Liver (tissue), 9 donors: ENCODE data around the gene TBC1D1. TPM values are rescaled to one million over a fixed set of nuclear protein-coding genes. Genes with fewer than 3 reads are reported as not detected.

Experiments
- DNase-seq: peaks from one replicate; pipeline ENCODE4 v3.0.0-alpha.2; 2017; ENCODE audit warnings: low spot score
- H3K27ac ChIP-seq, 2 donors: one replicate each; pipeline ENCODE4 v1.7.0; 2013; ENCODE audit warnings: inconsistent platforms in 2 of 2, low read length in 2 of 2, control low read depth in 1 of 2, low read depth in 1 of 2, mild to moderate bottlenecking in 1 of 2
- H3K27me3 ChIP-seq, 4 donors: one replicate each; pipeline versions ENCODE4 v1.6.1 to v1.7.0; 2013; ENCODE audit warnings: low read length in 3 of 4, inconsistent platforms in 1 of 4, mild to moderate bottlenecking in 1 of 4, moderate library complexity in 1 of 4; ENCODE audit not compliant: control insufficient read depth in 4 of 4, insufficient read depth in 4 of 4
- H3K36me3 ChIP-seq, 4 donors: one replicate each; pipeline versions ENCODE4 v1.6.1 to v1.7.0; 2013; ENCODE audit warnings: low read length in 3 of 4, mild to moderate bottlenecking in 3 of 4, low read depth in 1 of 4, moderate library complexity in 1 of 4; ENCODE audit not compliant: control insufficient read depth in 4 of 4, insufficient read depth in 3 of 4
- H3K4me1 ChIP-seq, 4 donors: one replicate each; pipeline versions ENCODE4 v1.6.1 to v1.7.0; 2013; ENCODE audit warnings: low read length in 3 of 4, mild to moderate bottlenecking in 3 of 4, moderate library complexity in 1 of 4; ENCODE audit not compliant: control insufficient read depth in 4 of 4, insufficient read depth in 4 of 4
- H3K4me3 ChIP-seq, 3 donors: one replicate each; pipeline versions ENCODE4 v1.6.1 to v1.7.0; 2013; ENCODE audit warnings: low read length in 3 of 3, control low read depth in 1 of 3, low read depth in 1 of 3, mild to moderate bottlenecking in 1 of 3
- H3K9ac ChIP-seq, 2 donors: one replicate each; pipeline ENCODE4 v1.7.0; 2013; ENCODE audit warnings: low read length in 2 of 2, mild to moderate bottlenecking in 2 of 2, moderate library complexity in 2 of 2, control low read depth in 1 of 2, low read depth in 1 of 2
- H3K9me3 ChIP-seq, 4 donors: one replicate each; pipeline versions ENCODE4 v1.6.1 to v1.7.0; 2013; ENCODE audit warnings: low read length in 3 of 4; ENCODE audit not compliant: control insufficient read depth in 4 of 4
- EGR1 ChIP-seq, 2 donors: IDR thresholded peaks; 2 replicates each; pipeline ENCODE4 v1.6.1; 2016 to 2018; ENCODE audit warnings: antibody characterized with exemption in 2 of 2, low read depth in 2 of 2
- FOXA1 ChIP-seq: IDR thresholded peaks from 2 replicates; pipeline ENCODE4 v1.6.1; 2016; ENCODE audit warnings: antibody characterized with exemption
- FOXA2 ChIP-seq: IDR thresholded peaks from 2 replicates; pipeline ENCODE4 v1.6.1; 2016; ENCODE audit warnings: antibody characterized with exemption
- GABPA ChIP-seq, 2 donors: IDR thresholded peaks in 1 of 2; conservative IDR thresholded peaks in 1 of 2; 2 replicates each; pipeline ENCODE4 v1.6.1; 2016; ENCODE audit warnings: antibody characterized with exemption in 2 of 2, mild to moderate bottlenecking in 1 of 2, moderate library complexity in 1 of 2
- HNF4A ChIP-seq, 2 donors: conservative IDR thresholded peaks; 2 replicates each; pipeline ENCODE4 v1.6.1; 2016; ENCODE audit warnings: antibody characterized with exemption in 2 of 2, mild to moderate bottlenecking in 2 of 2
- HNF4G ChIP-seq: IDR thresholded peaks from 2 replicates; pipeline ENCODE4 v1.6.1; 2016; ENCODE audit warnings: antibody characterized with exemption
- NR2F2 ChIP-seq: IDR thresholded peaks from 2 replicates; pipeline ENCODE4 v1.6.1; 2016; ENCODE audit warnings: antibody characterized with exemption
- RAD21 ChIP-seq, 2 donors: IDR thresholded peaks; 2 replicates each; pipeline ENCODE4 v1.6.1; 2016; ENCODE audit warnings: antibody characterized with exemption in 2 of 2, mild to moderate bottlenecking in 2 of 2
- RXRA ChIP-seq, 2 donors: IDR thresholded peaks; 2 replicates each; pipeline ENCODE4 v1.6.1; 2017 to 2018; ENCODE audit warnings: antibody characterized with exemption in 2 of 2, mild to moderate bottlenecking in 1 of 2
- SP1 ChIP-seq: IDR thresholded peaks from 2 replicates; pipeline ENCODE4 v1.6.1; 2018; ENCODE audit warnings: antibody characterized with exemption, mild to moderate bottlenecking
- TAF1 ChIP-seq: conservative IDR thresholded peaks from 2 replicates; pipeline ENCODE4 v1.6.1; 2016; ENCODE audit warnings: antibody characterized with exemption, mild to moderate bottlenecking
- YY1 ChIP-seq: IDR thresholded peaks from 2 replicates; pipeline ENCODE4 v1.6.1; 2016; ENCODE audit warnings: antibody characterized with exemption, mild to moderate bottlenecking
- WGBS: extraction: QIAGEN DNeasy Blood & Tissue Kit; methylation state at CpG from one replicate; pipeline ENCODE4 v1.1.7; 2013; 5-methylcytosine and 5-hydroxymethylcytosine counted together
- polyA plus RNA-seq, 2 donors: library from polyadenylated mRNA; stranded (reverse) in 1 of 2; unstranded in 1 of 2; fragments of 200-250 nt in 1 of 2; fragments of >200 nt in 1 of 2; fragmentation: Nextera tagmentation in 1 of 2; extraction: Ambion mirVana in 1 of 2; gene quantifications; one replicate each; pipeline versions ENCODE4 v1.2.1 to v1.2.3, GENCODE V29; 2013 to 2015
- total RNA-seq, 2 donors: library from RNA; depleted of rRNA; stranded (reverse); fragments of >200 nt; gene quantifications; one replicate each; pipeline ENCODE4 v1.2.3, GENCODE V29; 2014
- TF ChIP-seq, protein P1 (sequence below): IDR thresholded peaks from 2 replicates; pipeline ENCODE4 v1.6.1; 2016; ENCODE audit warnings: antibody characterized with exemption, mild to moderate bottlenecking
- TF ChIP-seq, protein P2 (sequence below): IDR thresholded peaks from 2 replicates; pipeline ENCODE4 v1.6.1; 2016; ENCODE audit warnings: antibody characterized with exemption
- TF ChIP-seq, protein P3 (sequence below): fragments of 150-350 bp; IDR thresholded peaks from 2 replicates; pipeline ENCODE4 v1.5.1; 2017; ENCODE audit warnings: improper control_type of control experiment, low read depth, low read length; ENCODE audit not compliant: missing input control
- TF ChIP-seq, protein P4 (sequence below): IDR thresholded peaks from 2 replicates; pipeline ENCODE4 v1.6.1; 2016; ENCODE audit warnings: antibody characterized with exemption
- TF ChIP-seq, protein P5 (sequence below): IDR thresholded peaks from 2 replicates; pipeline ENCODE4 v1.6.1; 2016; ENCODE audit warnings: antibody characterized with exemption
- donor health status: healthy.
- donor health status: healthy.
- donor health status: healthy.
- donor health status: healthy.
- donor health status: healthy.

TBC1D1 gene
- total and polyA plus RNA-seq, 4 donors: 15.6 to 41.4 (median 20.9) TPM

DNA sequence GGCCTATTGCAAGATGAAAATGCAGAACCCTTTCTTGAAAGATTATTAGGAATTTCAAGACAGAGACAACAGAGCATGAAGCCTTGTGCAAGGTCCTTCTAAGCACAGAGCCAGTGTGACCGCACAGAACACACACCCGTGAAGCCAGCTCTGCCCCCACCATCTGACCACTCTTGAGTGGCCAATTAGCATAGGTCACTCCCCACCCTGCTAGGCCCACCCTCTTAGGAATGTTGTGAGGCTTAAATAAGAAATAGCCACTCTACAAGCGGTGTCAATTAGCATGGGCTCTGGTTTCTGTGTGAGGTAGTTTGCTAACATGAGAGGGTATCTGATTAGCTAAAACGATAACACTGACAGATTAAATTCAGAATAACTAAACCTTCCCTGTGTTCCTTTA is 222.2 kb downstream of the TBC1D1 start:
- H3K9me3 ChIP-seq: no peaks in the 10 kb centered on the region
- DNase-seq: no peak
- no peak overlapping the region for H3K9ac ChIP-seq
- H3K27me3 ChIP-seq: no peaks in the 10 kb centered on the region
- no peak for TF ChIP-seq FOXA1
- TF ChIP-seq HNF4G: no peak
- TF ChIP-seq TAF1: no peak
- no peak for TF ChIP-seq FOXA2
- TF ChIP-seq, protein P1, sequence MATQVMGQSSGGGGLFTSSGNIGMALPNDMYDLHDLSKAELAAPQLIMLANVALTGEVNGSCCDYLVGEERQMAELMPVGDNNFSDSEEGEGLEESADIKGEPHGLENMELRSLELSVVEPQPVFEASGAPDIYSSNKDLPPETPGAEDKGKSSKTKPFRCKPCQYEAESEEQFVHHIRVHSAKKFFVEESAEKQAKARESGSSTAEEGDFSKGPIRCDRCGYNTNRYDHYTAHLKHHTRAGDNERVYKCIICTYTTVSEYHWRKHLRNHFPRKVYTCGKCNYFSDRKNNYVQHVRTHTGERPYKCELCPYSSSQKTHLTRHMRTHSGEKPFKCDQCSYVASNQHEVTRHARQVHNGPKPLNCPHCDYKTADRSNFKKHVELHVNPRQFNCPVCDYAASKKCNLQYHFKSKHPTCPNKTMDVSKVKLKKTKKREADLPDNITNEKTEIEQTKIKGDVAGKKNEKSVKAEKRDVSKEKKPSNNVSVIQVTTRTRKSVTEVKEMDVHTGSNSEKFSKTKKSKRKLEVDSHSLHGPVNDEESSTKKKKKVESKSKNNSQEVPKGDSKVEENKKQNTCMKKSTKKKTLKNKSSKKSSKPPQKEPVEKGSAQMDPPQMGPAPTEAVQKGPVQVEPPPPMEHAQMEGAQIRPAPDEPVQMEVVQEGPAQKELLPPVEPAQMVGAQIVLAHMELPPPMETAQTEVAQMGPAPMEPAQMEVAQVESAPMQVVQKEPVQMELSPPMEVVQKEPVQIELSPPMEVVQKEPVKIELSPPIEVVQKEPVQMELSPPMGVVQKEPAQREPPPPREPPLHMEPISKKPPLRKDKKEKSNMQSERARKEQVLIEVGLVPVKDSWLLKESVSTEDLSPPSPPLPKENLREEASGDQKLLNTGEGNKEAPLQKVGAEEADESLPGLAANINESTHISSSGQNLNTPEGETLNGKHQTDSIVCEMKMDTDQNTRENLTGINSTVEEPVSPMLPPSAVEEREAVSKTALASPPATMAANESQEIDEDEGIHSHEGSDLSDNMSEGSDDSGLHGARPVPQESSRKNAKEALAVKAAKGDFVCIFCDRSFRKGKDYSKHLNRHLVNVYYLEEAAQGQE: no peak
- TF ChIP-seq NR2F2: no peak
- TF ChIP-seq, protein P2, sequence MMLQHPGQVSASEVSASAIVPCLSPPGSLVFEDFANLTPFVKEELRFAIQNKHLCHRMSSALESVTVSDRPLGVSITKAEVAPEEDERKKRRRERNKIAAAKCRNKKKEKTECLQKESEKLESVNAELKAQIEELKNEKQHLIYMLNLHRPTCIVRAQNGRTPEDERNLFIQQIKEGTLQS: no peak
- no peak for TF ChIP-seq RAD21 (IDR thresholded peaks at IDR 0.05)
- TF ChIP-seq EGR1 (IDR thresholded peaks at IDR 0.05; ENCODE audit: low read depth in 2 of 2): no peak
- no peak for TF ChIP-seq SP1
- no peak for TF ChIP-seq HNF4A (conservative IDR thresholded peaks at IDR 0.05)
- TF ChIP-seq YY1: no peak
- no peak for TF ChIP-seq RXRA (IDR thresholded peaks at IDR 0.05)
- TF ChIP-seq, protein P3, sequence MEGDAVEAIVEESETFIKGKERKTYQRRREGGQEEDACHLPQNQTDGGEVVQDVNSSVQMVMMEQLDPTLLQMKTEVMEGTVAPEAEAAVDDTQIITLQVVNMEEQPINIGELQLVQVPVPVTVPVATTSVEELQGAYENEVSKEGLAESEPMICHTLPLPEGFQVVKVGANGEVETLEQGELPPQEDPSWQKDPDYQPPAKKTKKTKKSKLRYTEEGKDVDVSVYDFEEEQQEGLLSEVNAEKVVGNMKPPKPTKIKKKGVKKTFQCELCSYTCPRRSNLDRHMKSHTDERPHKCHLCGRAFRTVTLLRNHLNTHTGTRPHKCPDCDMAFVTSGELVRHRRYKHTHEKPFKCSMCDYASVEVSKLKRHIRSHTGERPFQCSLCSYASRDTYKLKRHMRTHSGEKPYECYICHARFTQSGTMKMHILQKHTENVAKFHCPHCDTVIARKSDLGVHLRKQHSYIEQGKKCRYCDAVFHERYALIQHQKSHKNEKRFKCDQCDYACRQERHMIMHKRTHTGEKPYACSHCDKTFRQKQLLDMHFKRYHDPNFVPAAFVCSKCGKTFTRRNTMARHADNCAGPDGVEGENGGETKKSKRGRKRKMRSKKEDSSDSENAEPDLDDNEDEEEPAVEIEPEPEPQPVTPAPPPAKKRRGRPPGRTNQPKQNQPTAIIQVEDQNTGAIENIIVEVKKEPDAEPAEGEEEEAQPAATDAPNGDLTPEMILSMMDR: no peak
- TF ChIP-seq, protein P4, sequence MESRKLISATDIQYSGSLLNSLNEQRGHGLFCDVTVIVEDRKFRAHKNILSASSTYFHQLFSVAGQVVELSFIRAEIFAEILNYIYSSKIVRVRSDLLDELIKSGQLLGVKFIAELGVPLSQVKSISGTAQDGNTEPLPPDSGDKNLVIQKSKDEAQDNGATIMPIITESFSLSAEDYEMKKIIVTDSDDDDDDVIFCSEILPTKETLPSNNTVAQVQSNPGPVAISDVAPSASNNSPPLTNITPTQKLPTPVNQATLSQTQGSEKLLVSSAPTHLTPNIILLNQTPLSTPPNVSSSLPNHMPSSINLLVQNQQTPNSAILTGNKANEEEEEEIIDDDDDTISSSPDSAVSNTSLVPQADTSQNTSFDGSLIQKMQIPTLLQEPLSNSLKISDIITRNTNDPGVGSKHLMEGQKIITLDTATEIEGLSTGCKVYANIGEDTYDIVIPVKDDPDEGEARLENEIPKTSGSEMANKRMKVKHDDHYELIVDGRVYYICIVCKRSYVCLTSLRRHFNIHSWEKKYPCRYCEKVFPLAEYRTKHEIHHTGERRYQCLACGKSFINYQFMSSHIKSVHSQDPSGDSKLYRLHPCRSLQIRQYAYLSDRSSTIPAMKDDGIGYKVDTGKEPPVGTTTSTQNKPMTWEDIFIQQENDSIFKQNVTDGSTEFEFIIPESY: no peak
- TF ChIP-seq GABPA (IDR thresholded peaks at IDR 0.05 in 1 of 2, conservative IDR thresholded peaks at IDR 0.05 in 1 of 2): no peak
- TF ChIP-seq, protein P5, sequence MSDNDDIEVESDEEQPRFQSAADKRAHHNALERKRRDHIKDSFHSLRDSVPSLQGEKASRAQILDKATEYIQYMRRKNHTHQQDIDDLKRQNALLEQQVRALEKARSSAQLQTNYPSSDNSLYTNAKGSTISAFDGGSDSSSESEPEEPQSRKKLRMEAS: no peak
- H3K4me1 ChIP-seq: peaks cover 4 to 18% (median 14%) of the 10 kb centered on the region in 4 donors
- peaks cover 0 to 11% (median 4%) of the 10 kb centered on the region in 4 donors for H3K36me3 ChIP-seq
- 94% methylated on average over 4 of the region's 4 CpGs for WGBS
- H3K27ac ChIP-seq: no peak overlapping the region
- H3K4me3 ChIP-seq: no peak overlapping the region

DNA sequence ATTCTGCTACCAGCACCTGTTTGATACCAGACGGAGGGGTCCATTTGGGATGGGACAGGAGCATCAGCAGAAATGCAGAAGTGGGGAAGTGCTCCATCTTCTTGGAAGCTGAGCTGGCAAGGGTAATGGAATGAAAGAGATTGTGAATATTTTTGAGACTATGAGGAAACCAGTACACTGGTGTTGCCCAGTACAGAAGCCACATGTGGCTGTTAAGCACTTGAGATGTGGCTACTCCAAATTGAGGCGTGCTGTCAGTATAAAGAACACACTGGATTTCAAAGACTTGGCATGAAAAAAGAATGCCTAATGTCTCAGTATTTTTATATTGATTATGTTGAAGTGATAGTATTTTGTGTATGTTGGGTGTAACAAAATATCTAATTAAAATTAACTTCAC is 222.7 kb downstream of the TBC1D1 start:
- WGBS: 100% methylated on average over 2 of the region's 2 CpGs
- no peak overlapping the region for H3K4me3 ChIP-seq
- H3K9ac ChIP-seq: no peak overlapping the region
- DNase-seq: no peak
- no peaks in the 10 kb centered on the region for H3K9me3 ChIP-seq
- H3K36me3 ChIP-seq: peaks cover 0 to 12% (median 6%) of the 10 kb centered on the region in 4 donors
- no peak overlapping the region for H3K27ac ChIP-seq
- H3K4me1 ChIP-seq: peaks cover 4 to 18% (median 14%) of the 10 kb centered on the region in 4 donors
- TF ChIP-seq EGR1 (IDR thresholded peaks at IDR 0.05; ENCODE audit: low read depth in 2 of 2) (no peak), FOXA2 (no peak)
- TF ChIP-seq, protein P5: no peak
- H3K27me3 ChIP-seq: no peaks in the 10 kb centered on the region
